ENCODE measurements around the gene ARHGAP8.
"Not testable (repeated sequence)": the region's sequence is repeated elsewhere in the genome, so short reads cannot be mapped to it uniquely, and the experiment has no call there.

- TF ChIP-seq CTCF, POLR2A (IDR thresholded peaks at IDR 0.05): not testable (repeated sequence)
Measured at GRCh38 chr22:44904492-44905152, 152.2 kb downstream of the ARHGAP8 start.
